Gastrocnemius medialis (tissue), 4 donors: ENCODE results near the gene PVRIG. TPM values are rescaled to one million over a fixed set of nuclear protein-coding genes. Genes with fewer than 3 reads are reported as not detected.
"Not testable (repeated sequence)": the region's sequence is repeated elsewhere in the genome, so short reads cannot be mapped to it uniquely, and the experiment has no call there.

Experiments
- ATAC-seq, 2 donors: fragments of 150-250 bp; one replicate each; pipeline ENCODE4 v1.9.1; 2016
- DNase-seq, 2 donors: peaks; one replicate each; pipeline ENCODE4 v3.0.0-alpha.2; 2019
- H3K27ac ChIP-seq, 4 donors: fragments of 200-600 bp; sonication (generic); 1 replicate in 1 of 4; 2 replicates in 3 of 4; pipeline ENCODE4 v1.5.1; 2016 to 2018; ENCODE audit warnings: mild to moderate bottlenecking in 2 of 4, moderate library complexity in 1 of 4
- H3K27me3 ChIP-seq, 3 donors: fragments of 200-600 bp; sonication (generic) in 2 of 3; 1 replicate in 1 of 3; 2 replicates in 2 of 3; pipeline versions ENCODE4 v1.5.1 to v1.6.0; 2016 to 2019; ENCODE audit warnings: mild to moderate bottlenecking in 1 of 3, moderate library complexity in 1 of 3
- H3K36me3 ChIP-seq, 2 donors: fragments of 200-600 bp; sonication (generic) in 1 of 2; one replicate each; pipeline ENCODE4 v1.5.1; 2017 to 2018
- H3K4me1 ChIP-seq, 2 donors: fragments of 200-600 bp; sonication (generic) in 1 of 2; one replicate each; pipeline ENCODE4 v1.5.1; 2016 to 2017; ENCODE audit warnings: mild to moderate bottlenecking in 2 of 2
- H3K4me3 ChIP-seq, 4 donors: fragments of 200-600 bp; sonication (generic) in 3 of 4; 1 replicate in 1 of 4; 2 replicates in 3 of 4; pipeline ENCODE4 v1.5.1; 2016 to 2019; ENCODE audit warnings: mild to moderate bottlenecking in 2 of 4
- H3K9me3 ChIP-seq, 3 donors: fragments of 200-600 bp; sonication (generic) in 2 of 3; 1 replicate in 1 of 3; 2 replicates in 2 of 3; pipeline ENCODE4 v1.5.1; 2016 to 2019
- POLR2A ChIP-seq, 2 donors: fragments of 450-650 bp; IDR thresholded peaks; one replicate each; pipeline ENCODE4 v1.6.1; 2017; ENCODE audit warnings: antibody characterized with exemption in 2 of 2, mild to moderate bottlenecking in 2 of 2, moderate library complexity in 2 of 2
- in situ Hi-C, 4 donors: fragments of 200-750 bp; cut with MboI; loops; one replicate each; pipeline versions ENCODE4 v1.15.0 to v1.8.0; 2017; ENCODE audit warnings: low sequenced_read_pairs in 4 of 4
- intact Hi-C: fragments of 100-400 bp; cut with DNase I; formaldehyde crosslinking; loops from one replicate; pipeline ENCODE4 v1.15.1; 2023; ENCODE audit warnings: low total_unique reads
- total RNA-seq, 4 donors: library from RNA; depleted of rRNA; stranded (reverse); fragments of >200 nt; gene quantifications; one replicate each; pipeline versions ENCODE4 v1.1.0 to v1.2.3, GENCODE V29; 2016
- TF ChIP-seq, protein P1 (sequence below), 5 experiments: fragments of 450-650 bp in 3 of 5; fragments of 200-600 bp in 2 of 5; sonication (generic) in 2 of 5; IDR thresholded peaks in 4 of 5; conservative IDR thresholded peaks in 1 of 5; 1 replicate in 4 of 5; 2 replicates in 1 of 5; pipeline ENCODE4 v1.5.1; 2016 to 2019; ENCODE audit warnings: antibody characterized with exemption in 5 of 5, mild to moderate bottlenecking in 3 of 5, moderate library complexity in 3 of 5

PVRIG gene
- total RNA-seq, 4 donors from 2014 or later = not detected

DNA sequence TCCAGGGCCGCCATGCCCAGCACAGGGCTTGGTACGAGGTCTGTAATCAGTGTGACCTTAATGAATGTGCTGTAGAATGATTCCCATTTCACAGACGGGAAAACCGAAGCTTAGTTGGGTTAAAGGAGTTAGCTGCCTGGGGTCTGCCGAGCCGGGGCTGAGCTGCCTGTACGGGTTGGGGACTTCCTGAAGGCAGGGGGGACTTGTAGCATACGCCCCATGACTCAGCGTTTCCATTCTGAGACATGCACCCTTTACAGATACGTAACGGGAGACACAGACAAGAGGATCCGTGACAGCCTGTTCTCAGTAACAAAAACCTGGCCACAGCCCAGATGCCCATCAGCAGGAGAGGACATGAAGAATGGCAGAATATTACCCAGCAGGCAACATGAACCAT, 23.6 kb downstream of the PVRIG start:
- H3K27me3 ChIP-seq, H3K9me3 ChIP-seq, in situ Hi-C loops, H3K4me3 ChIP-seq, intact Hi-C loops, H3K36me3 ChIP-seq: not testable (repeated sequence)
- DNase-seq (peak; percentile 95 to 98), ATAC-seq (peak; percentile 53 to 55)
- Histone ChIP-seq H3K4me1 (peaks cover 53 to 86% of the 10 kb centered on the region in 2 donors), H3K27ac (peak overlapping the region; percentile 98 to 100 (median 98))
- TF ChIP-seq POLR2A (IDR thresholded peaks at IDR 0.05) = peak in 1 of 2 donors; percentile 64

DNA sequence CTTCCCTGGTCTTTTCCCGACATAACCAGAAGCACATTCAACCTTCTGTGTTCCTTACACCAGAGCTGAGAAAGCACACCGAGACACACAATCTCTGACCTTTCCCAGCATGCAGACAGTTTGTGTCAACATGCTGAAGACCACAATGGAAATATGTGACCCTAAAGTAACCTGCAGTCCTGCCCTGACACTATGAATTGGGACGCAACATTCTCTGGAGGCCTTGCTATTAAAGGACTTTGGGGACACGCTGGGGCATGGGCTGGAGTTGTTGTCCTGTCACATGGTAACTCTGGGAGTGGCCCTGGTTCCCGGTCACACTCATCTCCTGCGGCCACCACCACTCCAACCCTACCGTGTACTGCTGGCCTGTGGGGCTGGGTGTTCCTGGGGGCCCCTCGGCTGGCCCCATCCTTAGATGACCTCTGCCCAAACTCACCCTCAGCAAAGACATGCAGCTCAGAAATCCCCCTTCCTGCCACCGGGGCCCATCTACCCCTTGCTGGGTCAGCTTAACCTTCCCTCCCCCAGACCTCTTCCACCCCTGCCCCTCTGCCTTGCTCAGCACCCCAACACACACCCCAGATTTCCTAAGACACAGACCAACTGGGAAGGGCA, 25.3 kb downstream of the PVRIG start:
- H3K4me3 ChIP-seq, H3K36me3 ChIP-seq, H3K9me3 ChIP-seq, in situ Hi-C loops, intact Hi-C loops, H3K27me3 ChIP-seq: not testable (repeated sequence)
- ATAC-seq (peak; percentile 18), DNase-seq (peak; percentile 56 to 81)
- H3K27ac ChIP-seq = peak overlapping the region; percentile 98 to 100 (median 98)
- H3K4me1 ChIP-seq = peaks cover 65 to 81% of the 10 kb centered on the region in 2 donors
- peak; percentile 13 to 42 for TF ChIP-seq POLR2A (IDR thresholded peaks at IDR 0.05)

DNA sequence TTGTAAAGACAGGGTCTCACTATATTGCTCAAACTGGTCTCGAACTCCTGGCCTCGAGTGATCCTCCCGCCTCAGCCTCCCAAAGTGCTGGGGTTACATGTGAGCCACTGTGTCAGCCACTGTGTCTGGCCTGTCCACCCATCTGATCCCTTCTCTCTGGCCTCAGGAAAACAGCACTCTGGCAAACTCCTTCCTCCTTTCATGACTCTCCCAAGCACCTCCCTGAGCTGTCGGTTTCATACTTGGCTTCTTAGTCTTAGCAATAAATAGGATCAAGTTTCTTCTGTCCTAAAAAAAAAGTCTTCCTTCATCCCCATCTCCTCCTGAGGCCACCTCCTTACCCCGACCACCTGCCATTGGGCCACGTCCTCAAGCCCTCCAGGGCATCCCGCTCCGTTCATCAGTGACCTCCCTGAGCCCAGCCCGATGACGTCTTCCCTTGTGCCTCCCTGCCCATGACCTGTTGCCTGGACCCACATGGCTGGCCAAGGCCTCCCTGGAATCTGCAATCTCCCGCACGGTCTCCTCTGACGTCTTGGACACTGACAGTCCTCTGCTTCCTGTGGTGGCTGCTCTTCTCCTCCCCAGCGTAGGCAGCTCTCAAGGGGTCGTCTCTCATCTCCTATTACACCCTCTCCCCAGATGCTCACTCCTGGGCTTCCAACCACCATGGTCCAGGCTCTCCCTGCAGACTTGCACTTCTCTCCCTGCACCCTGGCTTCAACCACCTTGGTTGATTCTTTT, 26.5 kb downstream of the PVRIG start:
- ATAC-seq (peak; percentile 39 to 47), DNase-seq (peak; percentile 90 to 97)
- in situ Hi-C loops, H3K27me3 ChIP-seq, H3K36me3 ChIP-seq, H3K9me3 ChIP-seq, H3K4me3 ChIP-seq: not testable (repeated sequence)
- Histone ChIP-seq H3K27ac (peak overlapping the region; percentile 98 to 100 (median 98)), H3K4me1 (peaks cover 61 to 69% of the 10 kb centered on the region in 2 donors)
- TF ChIP-seq POLR2A (IDR thresholded peaks at IDR 0.05) = peak in 1 of 2 donors; percentile 72
- intact Hi-C loops = loop anchor here (2.0 kb wide), 1 partner anchor 21 kb away; no protein-coding TSS in a partner anchor

DNA sequence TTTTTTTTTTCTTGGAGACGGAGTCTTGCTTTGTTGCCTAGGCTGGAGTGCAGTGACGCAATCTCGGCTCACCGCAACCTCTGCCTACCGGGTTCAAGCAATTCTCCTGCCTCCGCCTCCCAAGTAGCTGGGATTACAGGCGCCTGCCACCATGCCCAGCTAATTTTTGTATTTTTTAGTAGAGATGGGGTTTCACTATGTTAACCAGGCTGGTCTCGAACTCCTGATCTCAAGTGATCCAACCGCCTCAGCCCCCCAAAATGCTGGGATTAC, 27.1 kb downstream of the PVRIG start:
- H3K27me3 ChIP-seq, H3K9me3 ChIP-seq, in situ Hi-C loops, DNase-seq, H3K4me3 ChIP-seq, ATAC-seq, H3K36me3 ChIP-seq: not testable (repeated sequence)
- H3K27ac ChIP-seq = peak overlapping the region; percentile 98 to 100 (median 98)
- H3K4me1 ChIP-seq = peaks cover 61 to 68% of the 10 kb centered on the region in 2 donors
- intact Hi-C loops = loop anchor here (2.0 kb wide), 1 partner anchor 20 kb away; no protein-coding TSS in a partner anchor

DNA sequence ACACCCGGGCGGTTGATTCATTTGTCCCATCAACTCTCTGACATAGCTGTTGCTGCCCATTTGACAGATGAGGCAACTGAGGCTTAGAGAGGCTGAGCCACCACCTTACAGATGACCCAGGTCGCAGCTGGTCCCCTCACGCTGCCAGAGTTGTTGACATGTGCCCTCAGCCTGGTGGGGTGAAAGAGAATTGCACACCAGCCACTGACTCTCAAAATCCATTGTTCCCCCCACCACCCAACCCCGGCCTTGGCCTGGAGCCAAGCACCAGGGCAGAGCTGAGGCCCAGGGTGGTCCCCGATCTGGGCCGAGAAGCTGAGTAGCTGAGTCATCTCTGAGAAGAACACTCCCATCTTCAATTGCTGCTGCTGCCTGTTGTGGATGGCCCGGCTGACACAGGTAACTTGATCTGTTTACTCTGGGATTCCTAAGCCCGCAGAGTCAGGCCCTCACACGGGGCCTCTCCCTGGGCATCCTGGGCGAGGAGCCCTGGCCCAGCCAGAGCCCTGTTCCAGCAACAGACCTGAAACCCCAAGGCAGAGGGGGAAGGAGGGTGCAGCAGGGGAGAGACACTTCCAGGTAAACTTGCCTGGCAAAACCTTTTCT, 27.5 kb downstream of the PVRIG start:
- peak; percentile 30 to 68 for TF ChIP-seq POLR2A (IDR thresholded peaks at IDR 0.05)
- TF ChIP-seq, protein P1, sequence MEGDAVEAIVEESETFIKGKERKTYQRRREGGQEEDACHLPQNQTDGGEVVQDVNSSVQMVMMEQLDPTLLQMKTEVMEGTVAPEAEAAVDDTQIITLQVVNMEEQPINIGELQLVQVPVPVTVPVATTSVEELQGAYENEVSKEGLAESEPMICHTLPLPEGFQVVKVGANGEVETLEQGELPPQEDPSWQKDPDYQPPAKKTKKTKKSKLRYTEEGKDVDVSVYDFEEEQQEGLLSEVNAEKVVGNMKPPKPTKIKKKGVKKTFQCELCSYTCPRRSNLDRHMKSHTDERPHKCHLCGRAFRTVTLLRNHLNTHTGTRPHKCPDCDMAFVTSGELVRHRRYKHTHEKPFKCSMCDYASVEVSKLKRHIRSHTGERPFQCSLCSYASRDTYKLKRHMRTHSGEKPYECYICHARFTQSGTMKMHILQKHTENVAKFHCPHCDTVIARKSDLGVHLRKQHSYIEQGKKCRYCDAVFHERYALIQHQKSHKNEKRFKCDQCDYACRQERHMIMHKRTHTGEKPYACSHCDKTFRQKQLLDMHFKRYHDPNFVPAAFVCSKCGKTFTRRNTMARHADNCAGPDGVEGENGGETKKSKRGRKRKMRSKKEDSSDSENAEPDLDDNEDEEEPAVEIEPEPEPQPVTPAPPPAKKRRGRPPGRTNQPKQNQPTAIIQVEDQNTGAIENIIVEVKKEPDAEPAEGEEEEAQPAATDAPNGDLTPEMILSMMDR (IDR thresholded peaks at IDR 0.05 in 4 of 5, conservative IDR thresholded peaks at IDR 0.05 in 1 of 5) = peak in 4 of 5 experiments; percentile 10 to 71 (median 28)
- ATAC-seq (peak; percentile 55 to 56), DNase-seq (peak; percentile 91 to 95)
- in situ Hi-C loops (no loop called here), intact Hi-C loops (loop anchor here (2.0 kb wide), 1 partner anchor 20 kb away; no protein-coding TSS in a partner anchor)
- no peaks in the 10 kb centered on the region for H3K36me3 ChIP-seq
- H3K27ac ChIP-seq = peak overlapping the region; percentile 98 to 100 (median 98)
- no peak overlapping the region for H3K4me3 ChIP-seq
- peaks cover 61 to 67% of the 10 kb centered on the region in 2 donors for H3K4me1 ChIP-seq
- H3K9me3 ChIP-seq = no peaks in the 10 kb centered on the region
- H3K27me3 ChIP-seq = no peaks in the 10 kb centered on the region

DNA sequence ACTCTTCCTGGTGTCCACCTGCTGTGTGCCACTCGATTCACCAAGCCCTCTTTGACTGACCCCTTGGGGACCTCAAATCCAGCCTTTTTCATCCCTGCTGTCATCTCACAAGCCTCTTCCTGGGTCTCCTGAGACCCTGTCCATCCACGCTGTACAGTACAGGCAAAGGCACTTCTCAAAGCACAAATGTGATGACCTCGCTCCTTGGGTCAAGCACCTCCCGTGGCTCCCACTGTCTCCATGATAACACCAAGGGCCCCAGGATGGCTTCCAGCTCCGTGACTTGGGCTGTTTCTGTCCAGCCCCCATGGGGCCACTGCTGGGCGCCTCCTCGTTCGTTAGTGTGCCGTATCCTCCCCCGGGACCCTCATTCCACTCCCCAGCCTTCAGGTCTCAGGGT, 28.7 kb downstream of the PVRIG start:
- intact Hi-C loops (no loop called here), in situ Hi-C loops (no loop called here)
- ATAC-seq = no peak
- H3K4me3 ChIP-seq = no peak overlapping the region
- no peaks in the 10 kb centered on the region for H3K36me3 ChIP-seq
- TF ChIP-seq POLR2A (IDR thresholded peaks at IDR 0.05) = no peak
- TF ChIP-seq, protein P1 (IDR thresholded peaks at IDR 0.05 in 4 of 5, conservative IDR thresholded peaks at IDR 0.05 in 1 of 5) = no peak
- no peaks in the 10 kb centered on the region for H3K27me3 ChIP-seq
- peaks cover 64 to 74% of the 10 kb centered on the region in 2 donors for H3K4me1 ChIP-seq
- DNase-seq = no peak
- peak overlapping the region; percentile 98 to 100 (median 98) for H3K27ac ChIP-seq
- no peaks in the 10 kb centered on the region for H3K9me3 ChIP-seq
